ENCODE data around the gene PKP4. TPM values are rescaled to one million over a fixed set of nuclear protein-coding genes. Genes with fewer than 3 reads are reported as not detected.

PKP4 gene
- total and polyA plus RNA-seq, 4 donors: 21.5 to 96.4 (median 32.8) TPM

DNA sequence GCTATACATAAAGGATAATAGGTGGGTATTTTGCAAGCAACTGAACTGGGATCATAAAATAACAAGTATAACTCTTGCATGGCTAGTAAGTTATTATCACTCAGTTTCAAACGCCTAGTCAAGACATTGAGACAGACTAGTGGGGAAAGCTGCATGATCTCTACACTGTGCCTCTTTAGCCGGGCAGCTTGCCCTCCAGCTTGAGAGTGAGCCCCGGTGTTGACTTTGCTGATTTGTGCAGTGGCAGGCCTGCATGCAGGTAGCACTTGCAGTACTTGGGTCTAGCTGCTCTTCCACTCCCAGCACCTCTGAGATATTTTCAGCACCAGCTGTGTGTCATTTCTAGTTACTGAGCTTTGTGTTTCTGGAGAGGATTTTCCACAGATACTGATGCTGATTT lies 219.5 kb downstream of the PKP4 start:
- H3K4me3 ChIP-seq: no peak overlapping the region
- H3K9ac ChIP-seq (ENCODE audit: insufficient read depth in 1 of 2, low read length in 2 of 2): no peak overlapping the region
- no peaks in the 10 kb centered on the region for H3K27me3 ChIP-seq (ENCODE audit: control insufficient read depth in 3 of 3, insufficient read depth in 3 of 3, low read length in 2 of 3)
- ATAC-seq (ENCODE audit: insufficient read depth, low FRiP score): no peak
- H3K4me1 ChIP-seq (ENCODE audit: control insufficient read depth in 5 of 5, insufficient read depth in 5 of 5, low read length in 5 of 5): peaks cover 0 to 7% (median 3%) of the 10 kb centered on the region in 5 donors
- DNase-seq: no peak
- H3K9me3 ChIP-seq (ENCODE audit: control insufficient read depth in 4 of 4, insufficient read depth in 3 of 4, low read length in 3 of 4): peaks cover 0 to 2% (median 0%) of the 10 kb centered on the region in 4 donors
- H3K27ac ChIP-seq (ENCODE audit: low read depth in 1 of 2, low read length in 1 of 2): no peak overlapping the region
- WGBS, 2 donors: 88 to 96% methylated on average over 3 of the region's 3 CpGs
- peaks cover 12 to 45% (median 24%) of the 10 kb centered on the region in 4 donors for H3K36me3 ChIP-seq (ENCODE audit: control insufficient read depth in 4 of 4, insufficient read depth in 4 of 4, low read length in 4 of 4)
- TF ChIP-seq, protein P1, sequence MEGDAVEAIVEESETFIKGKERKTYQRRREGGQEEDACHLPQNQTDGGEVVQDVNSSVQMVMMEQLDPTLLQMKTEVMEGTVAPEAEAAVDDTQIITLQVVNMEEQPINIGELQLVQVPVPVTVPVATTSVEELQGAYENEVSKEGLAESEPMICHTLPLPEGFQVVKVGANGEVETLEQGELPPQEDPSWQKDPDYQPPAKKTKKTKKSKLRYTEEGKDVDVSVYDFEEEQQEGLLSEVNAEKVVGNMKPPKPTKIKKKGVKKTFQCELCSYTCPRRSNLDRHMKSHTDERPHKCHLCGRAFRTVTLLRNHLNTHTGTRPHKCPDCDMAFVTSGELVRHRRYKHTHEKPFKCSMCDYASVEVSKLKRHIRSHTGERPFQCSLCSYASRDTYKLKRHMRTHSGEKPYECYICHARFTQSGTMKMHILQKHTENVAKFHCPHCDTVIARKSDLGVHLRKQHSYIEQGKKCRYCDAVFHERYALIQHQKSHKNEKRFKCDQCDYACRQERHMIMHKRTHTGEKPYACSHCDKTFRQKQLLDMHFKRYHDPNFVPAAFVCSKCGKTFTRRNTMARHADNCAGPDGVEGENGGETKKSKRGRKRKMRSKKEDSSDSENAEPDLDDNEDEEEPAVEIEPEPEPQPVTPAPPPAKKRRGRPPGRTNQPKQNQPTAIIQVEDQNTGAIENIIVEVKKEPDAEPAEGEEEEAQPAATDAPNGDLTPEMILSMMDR (IDR thresholded peaks at IDR 0.05; ENCODE audit: control extremely low read depth, extremely low read depth): no peak

DNA sequence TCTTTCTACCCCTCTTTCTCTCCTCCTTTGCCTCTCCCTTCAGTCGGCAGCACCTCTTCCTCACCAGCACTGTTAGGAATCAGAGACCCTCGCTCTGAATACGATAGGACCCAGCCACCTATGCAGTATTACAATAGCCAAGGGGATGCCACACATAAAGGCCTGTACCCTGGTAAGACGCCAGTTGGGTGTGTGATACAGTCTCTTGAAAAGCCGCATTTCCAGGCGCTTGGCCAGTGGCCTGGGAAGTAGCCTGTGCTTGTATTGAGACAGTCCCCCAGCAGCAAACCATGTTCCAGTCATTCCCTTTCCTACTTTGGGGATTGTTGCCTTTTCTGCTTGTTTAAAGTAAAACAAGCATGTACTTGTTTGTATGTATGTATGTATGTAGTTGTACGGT lies 219.9 kb downstream of the PKP4 start:
- WGBS, 2 donors: 84 to 87% methylated on average over 7 of the region's 7 CpGs
- ATAC-seq (ENCODE audit: insufficient read depth, low FRiP score) (no peak), DNase-seq (peak in 1 of 3 donors; percentile 35)
- H3K36me3 ChIP-seq (ENCODE audit: control insufficient read depth in 4 of 4, insufficient read depth in 4 of 4, low read length in 4 of 4): peaks cover 12 to 41% (median 23%) of the 10 kb centered on the region in 4 donors
- peaks cover 0 to 2% (median 0%) of the 10 kb centered on the region in 4 donors for H3K9me3 ChIP-seq (ENCODE audit: control insufficient read depth in 4 of 4, insufficient read depth in 3 of 4, low read length in 3 of 4)
- TF ChIP-seq, protein P1 (IDR thresholded peaks at IDR 0.05; ENCODE audit: control extremely low read depth, extremely low read depth): no peak
- no peak overlapping the region for H3K27ac ChIP-seq (ENCODE audit: low read depth in 1 of 2, low read length in 1 of 2)
- H3K4me1 ChIP-seq (ENCODE audit: control insufficient read depth in 5 of 5, insufficient read depth in 5 of 5, low read length in 5 of 5): peaks cover 0 to 7% (median 3%) of the 10 kb centered on the region in 5 donors
- no peak overlapping the region for H3K9ac ChIP-seq (ENCODE audit: insufficient read depth in 1 of 2, low read length in 2 of 2)
- H3K4me3 ChIP-seq: no peak overlapping the region
- H3K27me3 ChIP-seq (ENCODE audit: control insufficient read depth in 3 of 3, insufficient read depth in 3 of 3, low read length in 2 of 3): no peaks in the 10 kb centered on the region

DNA sequence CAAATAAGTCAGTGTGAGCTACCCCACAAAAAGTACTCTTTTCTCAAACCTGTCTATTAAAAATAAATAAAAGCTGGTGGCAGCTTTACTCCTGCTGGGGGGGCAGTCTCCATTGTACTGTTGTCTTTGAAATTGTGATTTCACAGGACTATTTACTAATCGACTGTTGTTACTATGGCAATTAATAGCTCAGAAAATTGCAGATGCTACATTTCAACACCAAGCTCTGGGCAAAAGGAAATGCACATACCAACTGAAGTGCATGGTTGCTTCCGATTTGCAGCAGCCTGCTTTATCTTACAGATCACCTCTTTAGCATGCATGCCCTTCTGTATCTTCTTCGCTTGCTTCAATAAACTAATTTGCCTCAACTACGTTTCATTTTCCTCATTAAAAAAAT lies 220.8 kb downstream of the PKP4 start:
- WGBS, 2 donors: 71 to 77% methylated on average over 4 of the region's 4 CpGs
- DNase-seq: peak; percentile 46 to 81 (median 80)
- TF ChIP-seq, protein P1 (IDR thresholded peaks at IDR 0.05; ENCODE audit: control extremely low read depth, extremely low read depth): no peak
- no peak overlapping the region for H3K27ac ChIP-seq (ENCODE audit: low read depth in 1 of 2, low read length in 1 of 2)
- no peaks in the 10 kb centered on the region for H3K27me3 ChIP-seq (ENCODE audit: control insufficient read depth in 3 of 3, insufficient read depth in 3 of 3, low read length in 2 of 3)
- no peak for ATAC-seq (ENCODE audit: insufficient read depth, low FRiP score)
- peaks cover 0 to 2% (median 0%) of the 10 kb centered on the region in 4 donors for H3K9me3 ChIP-seq (ENCODE audit: control insufficient read depth in 4 of 4, insufficient read depth in 3 of 4, low read length in 3 of 4)
- no peak overlapping the region for H3K9ac ChIP-seq (ENCODE audit: insufficient read depth in 1 of 2, low read length in 2 of 2)
- H3K4me3 ChIP-seq: no peak overlapping the region
- peaks cover 12 to 40% (median 24%) of the 10 kb centered on the region in 4 donors for H3K36me3 ChIP-seq (ENCODE audit: control insufficient read depth in 4 of 4, insufficient read depth in 4 of 4, low read length in 4 of 4)
- peaks cover 0 to 7% (median 3%) of the 10 kb centered on the region in 5 donors for H3K4me1 ChIP-seq (ENCODE audit: control insufficient read depth in 5 of 5, insufficient read depth in 5 of 5, low read length in 5 of 5)

DNA sequence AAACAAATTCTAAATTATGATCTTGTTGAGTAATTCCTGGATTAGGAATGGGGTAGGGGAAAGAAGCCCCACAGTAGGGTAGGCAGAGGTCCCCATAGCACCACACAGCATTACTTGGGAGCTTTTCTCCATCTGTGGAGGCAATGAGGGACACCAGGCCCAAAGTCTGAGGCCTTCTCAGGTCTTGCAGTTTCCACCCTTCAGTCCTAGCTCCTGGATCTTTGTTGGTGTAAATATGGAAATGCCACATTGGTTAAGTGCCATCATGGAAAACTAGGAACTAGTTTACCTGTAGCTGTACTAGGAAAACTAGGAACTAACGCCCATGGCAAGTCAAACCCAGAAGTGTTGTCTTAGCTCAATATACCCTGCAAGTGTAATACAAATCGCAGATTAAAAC lies 225.1 kb downstream of the PKP4 start:
- peaks cover 0 to 16% (median 9%) of the 10 kb centered on the region in 5 donors for H3K4me1 ChIP-seq (ENCODE audit: control insufficient read depth in 5 of 5, insufficient read depth in 5 of 5, low read length in 5 of 5)
- peaks cover 6 to 17% (median 10%) of the 10 kb centered on the region in 4 donors for H3K36me3 ChIP-seq (ENCODE audit: control insufficient read depth in 4 of 4, insufficient read depth in 4 of 4, low read length in 4 of 4)
- ATAC-seq (ENCODE audit: insufficient read depth, low FRiP score) (no peak), DNase-seq (no peak)
- H3K9me3 ChIP-seq (ENCODE audit: control insufficient read depth in 4 of 4, insufficient read depth in 3 of 4, low read length in 3 of 4): no peaks in the 10 kb centered on the region
- H3K27me3 ChIP-seq (ENCODE audit: control insufficient read depth in 3 of 3, insufficient read depth in 3 of 3, low read length in 2 of 3): no peaks in the 10 kb centered on the region
- TF ChIP-seq, protein P1 (IDR thresholded peaks at IDR 0.05; ENCODE audit: control extremely low read depth, extremely low read depth): no peak
- 48 to 64% methylated on average over 2 of the region's 2 CpGs for WGBS, 2 donors
- no peak overlapping the region for H3K27ac ChIP-seq (ENCODE audit: low read depth in 1 of 2, low read length in 1 of 2)
- no peak overlapping the region for H3K9ac ChIP-seq (ENCODE audit: insufficient read depth in 1 of 2, low read length in 2 of 2)
- no peak overlapping the region for H3K4me3 ChIP-seq
